GM18499 (cell line): Measurements from ENCODE around the gene PLCL2.
A peak's percentile ranks its signal among the peaks of the same experiment; 100 is the strongest.

Experiments used
- ATAC-seq: cut with Tn5 transposase; IDR thresholded peaks from one replicate; pipeline ENCODE4 v1.9.1; 2021; ENCODE audit warnings: moderate number of reproducible peaks; ENCODE audit not compliant: insufficient read depth, unreplicated experiment

The PLCL2 gene

GRCh38 chr3:17033516-17034168, 148.9 kb downstream of the PLCL2 start:
- ATAC-seq = no peak

GRCh38 chr3:17035033-17035432, 150.3 kb downstream of the PLCL2 start:
- no peak for ATAC-seq

- ATAC-seq = no peak
Measured at GRCh38 chr3:17035966-17036365, 151.2 kb downstream of the PLCL2 start.

- no peak for ATAC-seq
Measured at GRCh38 chr3:17038141-17038540, 153.4 kb downstream of the PLCL2 start.

GRCh38 chr3:17038900-17039553, 154.3 kb downstream of the PLCL2 start:
- no peak for ATAC-seq

GRCh38 chr3:17039594-17039993, 154.8 kb downstream of the PLCL2 start:
- ATAC-seq = no peak

- no peak for ATAC-seq
Measured at GRCh38 chr3:17040322-17040989, 155.7 kb downstream of the PLCL2 start.

- no peak for ATAC-seq
Measured at GRCh38 chr3:17040990-17041377, 156.2 kb downstream of the PLCL2 start.

GRCh38 chr3:17044855-17045254, 160.1 kb downstream of the PLCL2 start:
- ATAC-seq = peak; percentile 82

GRCh38 chr3:17045705-17046104, 160.9 kb downstream of the PLCL2 start:
- no peak for ATAC-seq

- no peak for ATAC-seq
Measured at GRCh38 chr3:17046623-17047022, 161.9 kb downstream of the PLCL2 start.

GRCh38 chr3:17047162-17047561, 162.4 kb downstream of the PLCL2 start:
- no peak for ATAC-seq

GRCh38 chr3:17047894-17048293, 163.1 kb downstream of the PLCL2 start:
- no peak for ATAC-seq

GRCh38 chr3:17050071-17050470, 165.3 kb downstream of the PLCL2 start:
- no peak for ATAC-seq

GRCh38 chr3:17050506-17050905, 165.8 kb downstream of the PLCL2 start:
- no peak for ATAC-seq

- ATAC-seq = peak; percentile 36
Measured at GRCh38 chr3:17052363-17052762, 167.6 kb downstream of the PLCL2 start.

GRCh38 chr3:17054301-17054981, 169.7 kb downstream of the PLCL2 start:
- no peak for ATAC-seq

- no peak for ATAC-seq
Measured at GRCh38 chr3:17054982-17055343, 170.2 kb downstream of the PLCL2 start.

- ATAC-seq = peak; percentile 50
Measured at GRCh38 chr3:17055374-17056276, 170.9 kb downstream of the PLCL2 start.

GRCh38 chr3:17057321-17057720, 172.6 kb downstream of the PLCL2 start:
- ATAC-seq = no peak
